Lower leg skin (tissue), 3 donors: Measurements from ENCODE around the gene DISP2.

Source experiments
- CTCF ChIP-seq, 3 donors: fragments of 450-650 bp; IDR thresholded peaks; one replicate each; pipeline ENCODE4 v1.5.1; 2016; ENCODE audit warnings: antibody characterized with exemption in 3 of 3, mild to moderate bottlenecking in 3 of 3, moderate library complexity in 2 of 3
- POLR2A ChIP-seq, 2 donors: fragments of 450-650 bp; IDR thresholded peaks; one replicate each; pipeline ENCODE4 v1.6.1; 2016 to 2017; ENCODE audit warnings: antibody characterized with exemption in 2 of 2, mild to moderate bottlenecking in 1 of 2, moderate library complexity in 1 of 2

GRCh38 chr15:40340038-40340739, 17.8 kb upstream of the DISP2 start:
- TF ChIP-seq CTCF (IDR thresholded peaks at IDR 0.05) (no peak), POLR2A (IDR thresholded peaks at IDR 0.05) (no peak)
